GM19239 (cell line): ENCODE measurements around the gene CYTH3.

Experiments used
- DNase-seq: peaks from one replicate; pipeline ENCODE4 v3.0.0; 2011; ENCODE audit warnings: low spot score; ENCODE audit not compliant: insufficient read length
- FAIRE-seq: peaks from 2 replicates; lab custom pipeline; 2011; peaks lifted over from hg19 to GRCh38; lab: Jason Lieb, UNC

The CYTH3 gene

GRCh38 chr7:6258440-6259182 is 13.8 kb downstream of the CYTH3 start:
- FAIRE-seq (no peak), DNase-seq (no peak)

DNA sequence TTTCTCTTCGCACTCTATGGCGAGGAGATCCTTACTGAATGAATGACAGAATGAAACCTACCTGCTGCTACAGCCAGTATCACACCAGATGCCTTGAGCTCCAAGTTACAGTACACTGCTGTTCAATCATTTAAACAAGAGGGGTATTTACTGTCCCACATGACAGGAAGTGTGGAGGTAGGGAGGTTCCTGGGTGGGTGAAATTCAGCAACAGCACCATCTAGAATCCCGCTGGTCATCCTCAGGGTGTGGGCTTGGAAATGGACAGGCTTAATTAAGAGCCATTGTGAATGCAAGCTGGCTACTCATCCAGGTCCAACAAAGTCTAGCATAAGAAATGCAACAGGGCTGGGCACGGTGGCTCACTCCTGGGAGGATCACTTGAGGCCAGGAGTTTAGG is 14.7 kb downstream of the CYTH3 start:
- peak; percentile 62 for FAIRE-seq
- no peak for DNase-seq

- FAIRE-seq (peak; percentile 90), DNase-seq (no peak)
Measured at GRCh38 chr7:6256677-6257535, 15.5 kb downstream of the CYTH3 start.

- FAIRE-seq: no peak
- DNase-seq: no peak
Measured at GRCh38 chr7:6256109-6256483, 16.3 kb downstream of the CYTH3 start.

GRCh38 chr7:6254866-6255265 is 17.6 kb downstream of the CYTH3 start:
- DNase-seq (no peak), FAIRE-seq (no peak)

- DNase-seq: no peak
- no peak for FAIRE-seq
Measured at GRCh38 chr7:6252748-6253147, 19.7 kb downstream of the CYTH3 start.

DNA sequence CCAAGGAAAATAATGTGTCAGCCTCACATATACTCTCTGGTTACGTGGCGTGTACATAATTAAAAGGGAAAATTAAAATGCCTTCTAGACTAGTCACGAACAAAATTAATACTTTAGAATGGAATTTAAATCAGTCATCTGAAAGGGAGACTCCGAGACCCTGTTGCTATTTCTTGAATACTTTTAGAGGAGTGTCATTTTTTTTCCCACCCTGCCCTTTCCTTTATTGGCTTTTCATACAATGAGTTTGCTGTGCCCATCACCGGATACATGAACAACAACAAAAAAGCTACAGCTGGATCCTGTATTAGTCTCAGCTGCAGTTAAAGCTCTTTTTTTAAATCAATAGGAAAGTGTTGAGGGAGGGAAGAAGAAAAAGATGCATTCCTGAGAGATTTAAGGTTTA is 20.1 kb downstream of the CYTH3 start:
- FAIRE-seq: no peak
- DNase-seq: no peak

- no peak for DNase-seq
- no peak for FAIRE-seq
Measured at GRCh38 chr7:6251653-6252052, 20.8 kb downstream of the CYTH3 start.

GRCh38 chr7:6250364-6250833 is 22.0 kb downstream of the CYTH3 start:
- FAIRE-seq (peak; percentile 74), DNase-seq (no peak)

DNA sequence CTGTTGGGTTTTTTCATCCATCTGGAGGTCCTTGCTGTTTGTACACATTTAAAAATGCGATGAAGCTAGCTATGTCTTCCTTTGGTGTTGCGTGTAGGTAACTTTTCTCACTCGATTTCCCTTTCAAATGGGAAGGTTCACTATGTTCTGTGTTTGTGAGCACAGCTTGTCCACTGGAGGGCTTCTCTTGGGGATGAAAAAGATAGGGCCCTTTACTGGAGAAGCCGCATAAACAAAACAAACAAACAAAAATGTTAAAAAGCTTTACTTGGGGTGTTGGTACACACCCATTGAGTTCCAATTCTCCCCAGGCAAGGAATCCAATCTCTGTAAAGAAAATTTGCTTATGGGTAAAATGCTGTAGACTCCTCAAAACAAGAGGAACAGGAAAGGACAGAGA is 23.4 kb downstream of the CYTH3 start:
- FAIRE-seq: no peak

GRCh38 chr7:6248581-6248980 is 23.8 kb downstream of the CYTH3 start:
- FAIRE-seq (no peak), DNase-seq (no peak)

More for the DNA sequence above, 23.4 kb downstream of the CYTH3 start:
- no peak for DNase-seq

- DNase-seq (no peak), FAIRE-seq (no peak)
Measured at GRCh38 chr7:6246251-6246917, 26.0 kb downstream of the CYTH3 start.

DNA sequence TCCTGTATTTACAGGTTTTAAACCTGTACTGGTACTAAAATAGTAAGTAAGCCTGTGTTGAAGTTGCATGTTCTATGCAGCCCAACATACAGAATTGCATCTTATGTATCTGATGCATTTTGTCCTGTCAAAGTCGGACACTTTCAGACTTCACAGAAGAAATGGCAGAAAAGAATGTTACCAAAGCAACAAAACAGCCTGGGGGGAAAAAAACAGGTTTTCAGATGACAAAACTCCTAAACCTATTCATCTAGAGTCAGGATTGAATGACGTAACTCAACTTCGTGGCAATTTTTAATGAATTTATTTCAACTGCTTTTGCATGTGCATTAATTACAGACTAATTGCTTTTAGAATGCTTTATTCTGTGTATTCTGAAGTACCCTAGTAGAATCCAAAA is 28.4 kb downstream of the CYTH3 start:
- FAIRE-seq (no peak), DNase-seq (no peak)

- FAIRE-seq (no peak), DNase-seq (no peak)
Measured at GRCh38 chr7:6243168-6243567, 29.3 kb downstream of the CYTH3 start.

GRCh38 chr7:6242561-6242960 is 29.9 kb downstream of the CYTH3 start:
- FAIRE-seq: no peak
- no peak for DNase-seq

- FAIRE-seq (no peak), DNase-seq (no peak)
Measured at GRCh38 chr7:6241607-6241973, 30.8 kb downstream of the CYTH3 start.

- DNase-seq (no peak), FAIRE-seq (no peak)
Measured at GRCh38 chr7:6238309-6238925, 34.0 kb downstream of the CYTH3 start.

DNA sequence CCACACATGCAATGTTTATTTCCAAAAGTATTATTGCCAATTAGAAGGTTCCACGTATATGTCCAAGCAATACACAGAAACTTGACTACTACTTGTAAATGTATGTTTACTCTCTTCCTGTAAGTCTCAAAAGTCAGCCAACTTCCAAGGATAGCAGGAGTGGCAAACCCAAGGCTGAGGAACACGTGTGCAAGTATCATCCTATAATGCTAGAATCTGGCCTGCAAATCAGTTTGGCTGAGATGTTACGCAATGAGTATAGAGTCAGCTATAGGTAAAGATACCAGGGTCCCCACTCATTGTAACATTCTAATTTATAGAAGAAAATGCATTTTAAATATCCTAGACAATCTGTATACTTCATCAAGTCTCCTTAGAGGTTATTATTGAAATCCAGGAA is 34.7 kb downstream of the CYTH3 start:
- FAIRE-seq: no peak
- no peak for DNase-seq

DNA sequence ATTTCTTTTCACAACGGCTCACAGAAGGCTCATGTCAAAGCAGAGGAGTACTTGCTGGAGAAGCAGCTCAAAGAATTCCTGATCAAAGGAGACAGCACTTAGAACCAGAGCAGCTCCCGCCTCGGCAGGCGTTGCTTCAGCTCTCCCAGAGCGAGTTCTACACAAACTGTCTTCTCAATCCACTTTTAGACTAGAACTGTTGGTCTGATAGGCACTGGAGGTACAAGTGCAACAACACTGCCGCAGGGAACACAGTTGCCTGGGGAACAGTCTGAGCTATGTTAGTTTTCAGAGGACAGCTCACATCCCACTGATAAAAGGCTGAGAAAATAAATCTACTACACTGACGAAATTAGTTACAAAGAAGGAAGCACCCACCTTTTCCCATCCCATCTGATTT is 35.4 kb downstream of the CYTH3 start:
- DNase-seq: no peak
- no peak for FAIRE-seq

DNA sequence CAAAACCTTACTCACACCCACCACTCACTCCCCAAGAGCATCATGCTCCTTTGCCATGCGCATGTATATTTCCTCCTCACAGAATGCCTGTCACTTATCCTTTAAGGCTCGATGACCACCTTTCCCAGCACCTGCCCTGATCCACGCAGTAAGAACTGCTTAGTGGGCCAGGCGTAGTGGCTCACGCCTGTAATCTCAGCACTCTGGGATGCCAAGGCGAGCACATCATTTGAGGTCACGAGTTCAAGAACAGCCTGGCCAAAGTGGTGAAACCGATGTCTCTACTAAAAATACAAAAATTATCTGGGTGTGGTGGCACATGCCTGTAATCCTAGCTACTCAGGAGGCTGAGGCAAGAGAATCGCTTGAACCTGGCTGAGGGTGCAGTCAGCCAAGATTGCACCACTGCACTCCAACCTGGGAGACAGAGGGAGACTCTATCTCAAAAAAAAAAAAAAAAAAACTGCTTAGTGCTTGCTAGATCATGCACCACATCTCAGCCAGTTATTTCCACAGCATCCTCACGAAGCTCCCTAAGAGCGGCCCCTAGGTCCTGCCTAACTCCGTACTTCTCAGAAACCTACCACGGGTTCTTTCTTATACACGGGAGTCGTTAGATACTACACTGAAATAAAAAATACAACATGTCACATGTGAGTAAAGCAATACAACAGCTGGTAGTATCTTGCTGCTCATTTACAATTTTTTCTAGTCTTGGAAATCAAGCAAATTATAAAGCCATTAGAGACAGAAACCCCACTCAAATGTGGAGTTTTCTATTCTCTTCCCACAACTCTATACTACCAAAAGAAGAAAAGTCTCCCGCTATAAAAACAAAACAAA is 37.2 kb downstream of the CYTH3 start:
- FAIRE-seq (no peak), DNase-seq (no peak)
